SK-N-SH (cell line): ENCODE measurements around the gene APOBEC3H. TPM values are rescaled to one million over a fixed set of nuclear protein-coding genes. Genes with fewer than 3 reads are reported as not detected.

Source experiments
- CTCF ChIA-PET: fragments of 300-600, 350-600 bp; formaldehyde crosslinking; extraction: SDS; loops from one replicate; lab custom pipeline; 2021; lab: Yijun Ruan, JAX
- POLR2A ChIA-PET: fragments of 350-600 bp; sonication (Branson Sonifier 250); formaldehyde crosslinking; extraction: SDS; loops from one replicate; lab custom pipeline; 2020; ENCODE audit warnings: antibody characterized with exemption, inconsistent platforms; lab: Yijun Ruan, JAX
- DNase-seq: peaks from one replicate; pipeline ENCODE4 v3.0.0; 2012
- H2AFZ ChIP-seq: fragments of 200-600 bp; sonication (generic); 2 replicates; pipeline ENCODE4 v1.8.1; 2016; ENCODE audit warnings: antibody characterized with exemption, mild to moderate bottlenecking, low read depth
- H3F3A ChIP-seq: fragments of 200-600 bp; sonication (generic); replicated peaks from 2 replicates; pipeline ENCODE3; 2016; ENCODE audit warnings: antibody characterized with exemption, mild to moderate bottlenecking; ENCODE audit not compliant: insufficient read depth
- H3K27ac ChIP-seq, 2 experiments: fragments of 200-500 bp in 1 of 2; fragments of 200-600 bp in 1 of 2; sonication (Bioruptor generic) in 1 of 2; sonication (generic), shearing (Covaris generic) in 1 of 2; 2 replicates each; pipeline versions ENCODE4 v1.5.1 to v1.6.1; 2014 to 2016; ENCODE audit warnings: low read depth in 2 of 2, inconsistent platforms in 1 of 2, low read length in 1 of 2, mild to moderate bottlenecking in 1 of 2, mixed read lengths in 1 of 2
- H3K27me3 ChIP-seq: fragments of 200-600 bp; sonication (generic), shearing (Covaris generic); 2 replicates; pipeline ENCODE4 v1.6.1; 2016; ENCODE audit warnings: mixed run types; ENCODE audit not compliant: insufficient read depth
- H3K36me3 ChIP-seq, 2 experiments: fragments of 200-500 bp in 1 of 2; fragments of 200-600 bp in 1 of 2; sonication (Bioruptor generic) in 1 of 2; sonication (generic) in 1 of 2; replicated peaks in 1 of 2; 2 replicates each; pipeline versions ENCODE3 to v1.5.1; 2014 to 2016; ENCODE audit warnings: low read length in 1 of 2, mild to moderate bottlenecking in 1 of 2; ENCODE audit not compliant: insufficient read depth in 2 of 2, control insufficient read depth in 1 of 2
- H3K4me1 ChIP-seq, 2 experiments: fragments of 200-500 bp in 1 of 2; fragments of 200-600 bp in 1 of 2; sonication (Bioruptor generic) in 1 of 2; sonication (generic), shearing (Covaris generic) in 1 of 2; 2 replicates each; pipeline versions ENCODE4 v1.5.1 to v1.6.1; 2014 to 2016; ENCODE audit warnings: low read depth in 1 of 2, low read length in 1 of 2, mixed run types in 1 of 2; ENCODE audit not compliant: insufficient read depth in 2 of 2, control insufficient read depth in 1 of 2
- H3K4me2 ChIP-seq: fragments of 200-600 bp; sonication (generic), shearing (Covaris generic); 2 replicates; pipeline ENCODE4 v1.6.1; 2017; ENCODE audit warnings: mixed run types
- H3K4me3 ChIP-seq, 2 experiments: fragments of 200-500 bp in 1 of 2; fragments of 200-600 bp in 1 of 2; sonication (Bioruptor generic) in 1 of 2; sonication (generic), shearing (Covaris generic) in 1 of 2; 2 replicates each; pipeline versions ENCODE4 v1.5.1 to v1.8.1; 2014 to 2016; ENCODE audit warnings: low read depth in 2 of 2, inconsistent platforms in 1 of 2, low read length in 1 of 2, mild to moderate bottlenecking in 1 of 2, mixed read lengths in 1 of 2, moderate library complexity in 1 of 2
- H3K79me2 ChIP-seq: fragments of 200-600 bp; sonication (generic); 2 replicates; pipeline ENCODE4 v1.8.1; 2017; ENCODE audit warnings: mild to moderate bottlenecking; ENCODE audit not compliant: insufficient read depth
- H3K9ac ChIP-seq: fragments of 200-600 bp; sonication (generic); 2 replicates; pipeline ENCODE4 v1.6.1; 2017; ENCODE audit warnings: mixed run types
- H3K9me2 ChIP-seq: fragments of 200-600 bp; sonication (generic); 2 replicates; pipeline ENCODE4 v1.6.1; 2017; ENCODE audit warnings: mixed run types
- H3K9me3 ChIP-seq: fragments of 200-600 bp; sonication (generic); 2 replicates; pipeline ENCODE4 v1.6.1; 2017; ENCODE audit warnings: mixed run types, mild to moderate bottlenecking, moderate library complexity
- H4K20me1 ChIP-seq: fragments of 200-600 bp; sonication (generic); 2 replicates; pipeline ENCODE4 v1.6.1; 2017; ENCODE audit warnings: mild to moderate bottlenecking, mixed run types; ENCODE audit not compliant: insufficient read depth
- EP300 ChIP-seq, 2 experiments: IDR thresholded peaks; 2 replicates each; pipeline versions ENCODE4 v1.4.0 to v1.6.1; 2012; ENCODE audit warnings: borderline replicate concordance in 1 of 2, low read depth in 1 of 2, low read length in 1 of 2
- EZH2phosphoT487 ChIP-seq: fragments of 200-600 bp; sonication (generic); IDR thresholded peaks from 2 replicates; pipeline ENCODE4 v1.6.1; 2017; ENCODE audit warnings: low read depth, mixed run types, mild to moderate bottlenecking, antibody characterized with exemption, moderate library complexity, borderline replicate concordance
- FOXM1 ChIP-seq: IDR thresholded peaks from 2 replicates; pipeline ENCODE4 v1.4.0; 2012; ENCODE audit warnings: low read depth, mild to moderate bottlenecking
- GATA2 ChIP-seq: sonication (generic); formaldehyde crosslinking; IDR thresholded peaks from 2 replicates; pipeline ENCODE4 v1.5.0; 2020; ENCODE audit warnings: mild to moderate bottlenecking, missing genetic modification reagents
- MXI1 ChIP-seq: IDR thresholded peaks from 2 replicates; pipeline ENCODE4 v1.6.1; 2012; ENCODE audit warnings: mild to moderate bottlenecking, low read depth, low read length, improper control_type of control experiment
- NFIC ChIP-seq: IDR thresholded peaks from 2 replicates; pipeline ENCODE4 v1.4.0; 2012; ENCODE audit warnings: borderline replicate concordance
- RAD21 ChIP-seq: IDR thresholded peaks from 2 replicates; pipeline ENCODE4 v1.6.1; 2012; ENCODE audit warnings: mild to moderate bottlenecking, low read length
- RCOR1 ChIP-seq: fragments of 150-350 bp; IDR thresholded peaks from 2 replicates; pipeline ENCODE4 v1.6.1; 2017; ENCODE audit warnings: antibody characterized with exemption, low read length
- RFX5 ChIP-seq: IDR thresholded peaks from 2 replicates; pipeline ENCODE4 v1.6.1; 2012; ENCODE audit warnings: mild to moderate bottlenecking, improper control_type of control experiment, low read length
- SMC3 ChIP-seq: IDR thresholded peaks from 2 replicates; pipeline ENCODE4 v1.6.1; 2012; ENCODE audit warnings: low read depth, low read length, improper control_type of control experiment
- TAF1 ChIP-seq: IDR thresholded peaks from 2 replicates; pipeline ENCODE4 v1.6.1; 2012; ENCODE audit warnings: low read depth, mild to moderate bottlenecking, low read length, moderate library complexity, borderline replicate concordance
- WGBS: methylation state at CpG from one replicate; pipeline ENCODE4 v1.1.6; 2017; ENCODE audit warnings: low lambda C conversion rate; 5-methylcytosine and 5-hydroxymethylcytosine counted together
- polyA plus RNA-seq, 3 experiments: library from polyadenylated mRNA; depleted of rRNA; stranded (reverse); fragments of >200 nt; gene quantifications; 2 replicates each; pipeline ENCODE4 v1.2.3, GENCODE V29; 2012
- TF ChIP-seq, protein P1 (sequence below): fragments of 150-350 bp; IDR thresholded peaks from 2 replicates; pipeline ENCODE4 v1.6.1; 2017; ENCODE audit warnings: antibody characterized with exemption, low read length, low read depth, borderline replicate concordance
- TF ChIP-seq, protein P2 (sequence below): fragments of 150-350 bp; IDR thresholded peaks from 2 replicates; pipeline ENCODE4 v1.6.1; 2016; ENCODE audit warnings: mild to moderate bottlenecking, low read depth, low read length
- TF ChIP-seq, protein P3 (sequence below): IDR thresholded peaks from 2 replicates; pipeline ENCODE4 v1.4.0; 2012; ENCODE audit warnings: low read depth, borderline replicate concordance
- TF ChIP-seq, protein P4 (sequence below): fragments of 200-600 bp; sonication (generic); IDR thresholded peaks from 2 replicates; pipeline ENCODE4 v1.6.1; 2017; ENCODE audit warnings: antibody characterized with exemption, mild to moderate bottlenecking, moderate library complexity
- TF ChIP-seq, protein P5 (sequence below): IDR thresholded peaks from 2 replicates; pipeline ENCODE4; 2012

The APOBEC3H gene
- polyA plus RNA-seq, 1 of the 3 experiments (the other 2 are of a cell fraction) = 0.18 TPM

DNA sequence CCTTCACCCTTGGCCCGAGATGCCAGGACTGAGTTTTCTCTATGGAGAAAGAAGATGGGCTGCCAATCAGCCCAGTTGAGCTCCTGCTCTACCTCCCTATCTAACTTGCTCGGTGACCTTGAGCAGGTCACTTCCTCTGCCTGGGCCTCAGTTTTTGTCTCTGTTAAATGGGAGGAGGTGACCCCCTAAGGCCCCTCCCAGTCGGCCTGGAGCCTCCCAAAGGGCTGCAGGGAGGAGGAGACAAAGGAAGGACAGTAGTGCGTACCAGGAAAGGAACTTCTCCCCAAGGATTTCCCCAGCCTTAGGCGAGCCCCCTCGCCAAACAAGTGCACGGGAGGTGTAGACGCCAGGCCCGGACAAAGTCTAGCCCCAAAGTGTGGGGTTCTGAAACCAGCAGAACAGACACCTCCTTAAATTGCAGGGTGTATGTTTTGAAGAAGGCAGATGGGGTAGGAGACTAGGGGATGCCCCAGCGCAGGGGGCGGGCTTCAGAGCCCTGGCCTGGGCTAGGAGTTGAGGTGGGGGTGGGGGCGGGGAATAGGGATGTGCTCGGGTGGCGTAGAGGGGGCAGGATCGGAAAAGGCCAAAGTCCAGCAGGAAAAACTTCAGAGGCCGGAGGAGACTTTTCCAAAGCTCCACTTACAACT, 54.4 kb downstream of the APOBEC3H start:
- Histone ChIP-seq H3K4me3 (peak overlapping the region in 1 of 2 experiments; percentile 53; a peak in 1 of 4 replicates), H3K79me2 (no peaks in the 10 kb centered on the region), H2AFZ (no peak overlapping the region), H3K4me2 (peak overlapping the region; percentile 65; the same call in 1 of the 2 replicates), H3F3A (peaks cover under 1% of the 10 kb centered on the region), H3K36me3 (no peaks in the 10 kb centered on the region), H3K9ac (no peak overlapping the region), H3K9me3 (no peaks in the 10 kb centered on the region), H3K27ac (no peak overlapping the region), H3K27me3 (peaks cover 14% of the 10 kb centered on the region; the same call in 1 of the 2 replicates), H4K20me1 (no peaks in the 10 kb centered on the region), H3K4me1 (peaks cover 0 to 2% of the 10 kb centered on the region in 2 experiments; a peak in 1 of 4 replicates), H3K9me2 (no peaks in the 10 kb centered on the region)
- DNase-seq = no peak
- ChIA-PET POLR2A (no interaction called here), CTCF (interaction anchor here (1.0 to 1.8 kb wide), 2 partner anchors 16 to 158 kb away, joined by 3 to 5 read pairs; no protein-coding TSS in a partner anchor)
- TF ChIP-seq, protein P1, sequence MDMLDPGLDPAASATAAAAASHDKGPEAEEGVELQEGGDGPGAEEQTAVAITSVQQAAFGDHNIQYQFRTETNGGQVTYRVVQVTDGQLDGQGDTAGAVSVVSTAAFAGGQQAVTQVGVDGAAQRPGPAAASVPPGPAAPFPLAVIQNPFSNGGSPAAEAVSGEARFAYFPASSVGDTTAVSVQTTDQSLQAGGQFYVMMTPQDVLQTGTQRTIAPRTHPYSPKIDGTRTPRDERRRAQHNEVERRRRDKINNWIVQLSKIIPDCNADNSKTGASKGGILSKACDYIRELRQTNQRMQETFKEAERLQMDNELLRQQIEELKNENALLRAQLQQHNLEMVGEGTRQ = no peak
- TF ChIP-seq, protein P2, sequence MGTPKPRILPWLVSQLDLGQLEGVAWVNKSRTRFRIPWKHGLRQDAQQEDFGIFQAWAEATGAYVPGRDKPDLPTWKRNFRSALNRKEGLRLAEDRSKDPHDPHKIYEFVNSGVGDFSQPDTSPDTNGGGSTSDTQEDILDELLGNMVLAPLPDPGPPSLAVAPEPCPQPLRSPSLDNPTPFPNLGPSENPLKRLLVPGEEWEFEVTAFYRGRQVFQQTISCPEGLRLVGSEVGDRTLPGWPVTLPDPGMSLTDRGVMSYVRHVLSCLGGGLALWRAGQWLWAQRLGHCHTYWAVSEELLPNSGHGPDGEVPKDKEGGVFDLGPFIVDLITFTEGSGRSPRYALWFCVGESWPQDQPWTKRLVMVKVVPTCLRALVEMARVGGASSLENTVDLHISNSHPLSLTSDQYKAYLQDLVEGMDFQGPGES = no peak
- TF ChIP-seq RCOR1 (no peak), GATA2 (no peak), EZH2phosphoT487 (no peak), RAD21 (no peak), FOXM1 (no peak), EP300 (IDR thresholded peaks at IDR 0.05; ENCODE audit: borderline replicate concordance in 1 of 2, low read depth in 1 of 2, low read length in 1 of 2) (no peak), RFX5 (no peak), NFIC (no peak), SMC3 (no peak), MXI1 (no peak), TAF1 (no peak)
- TF ChIP-seq, protein P3, sequence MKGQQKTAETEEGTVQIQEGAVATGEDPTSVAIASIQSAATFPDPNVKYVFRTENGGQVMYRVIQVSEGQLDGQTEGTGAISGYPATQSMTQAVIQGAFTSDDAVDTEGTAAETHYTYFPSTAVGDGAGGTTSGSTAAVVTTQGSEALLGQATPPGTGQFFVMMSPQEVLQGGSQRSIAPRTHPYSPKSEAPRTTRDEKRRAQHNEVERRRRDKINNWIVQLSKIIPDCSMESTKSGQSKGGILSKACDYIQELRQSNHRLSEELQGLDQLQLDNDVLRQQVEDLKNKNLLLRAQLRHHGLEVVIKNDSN = no peak
- TF ChIP-seq, protein P4, sequence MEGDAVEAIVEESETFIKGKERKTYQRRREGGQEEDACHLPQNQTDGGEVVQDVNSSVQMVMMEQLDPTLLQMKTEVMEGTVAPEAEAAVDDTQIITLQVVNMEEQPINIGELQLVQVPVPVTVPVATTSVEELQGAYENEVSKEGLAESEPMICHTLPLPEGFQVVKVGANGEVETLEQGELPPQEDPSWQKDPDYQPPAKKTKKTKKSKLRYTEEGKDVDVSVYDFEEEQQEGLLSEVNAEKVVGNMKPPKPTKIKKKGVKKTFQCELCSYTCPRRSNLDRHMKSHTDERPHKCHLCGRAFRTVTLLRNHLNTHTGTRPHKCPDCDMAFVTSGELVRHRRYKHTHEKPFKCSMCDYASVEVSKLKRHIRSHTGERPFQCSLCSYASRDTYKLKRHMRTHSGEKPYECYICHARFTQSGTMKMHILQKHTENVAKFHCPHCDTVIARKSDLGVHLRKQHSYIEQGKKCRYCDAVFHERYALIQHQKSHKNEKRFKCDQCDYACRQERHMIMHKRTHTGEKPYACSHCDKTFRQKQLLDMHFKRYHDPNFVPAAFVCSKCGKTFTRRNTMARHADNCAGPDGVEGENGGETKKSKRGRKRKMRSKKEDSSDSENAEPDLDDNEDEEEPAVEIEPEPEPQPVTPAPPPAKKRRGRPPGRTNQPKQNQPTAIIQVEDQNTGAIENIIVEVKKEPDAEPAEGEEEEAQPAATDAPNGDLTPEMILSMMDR = no peak
- TF ChIP-seq, protein P5, sequence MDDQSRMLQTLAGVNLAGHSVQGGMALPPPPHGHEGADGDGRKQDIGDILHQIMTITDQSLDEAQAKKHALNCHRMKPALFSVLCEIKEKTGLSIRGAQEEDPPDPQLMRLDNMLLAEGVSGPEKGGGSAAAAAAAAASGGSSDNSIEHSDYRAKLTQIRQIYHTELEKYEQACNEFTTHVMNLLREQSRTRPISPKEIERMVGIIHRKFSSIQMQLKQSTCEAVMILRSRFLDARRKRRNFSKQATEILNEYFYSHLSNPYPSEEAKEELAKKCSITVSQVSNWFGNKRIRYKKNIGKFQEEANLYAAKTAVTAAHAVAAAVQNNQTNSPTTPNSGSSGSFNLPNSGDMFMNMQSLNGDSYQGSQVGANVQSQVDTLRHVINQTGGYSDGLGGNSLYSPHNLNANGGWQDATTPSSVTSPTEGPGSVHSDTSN = no peak
- 86% methylated on average over 10 of the region's 16 CpGs for WGBS
